ENCODE data around the gene NKD2. TPM values are rescaled to one million over a fixed set of nuclear protein-coding genes. Genes with fewer than 3 reads are reported as not detected.
"Not testable (repeated sequence)": the region's sequence is repeated elsewhere in the genome, so short reads cannot be mapped to it uniquely, and the experiment has no call there.

The NKD2 gene
- total RNA-seq, 1 donor from 2014 or later = 1.7 TPM

- H3K27me3 ChIP-seq (ENCODE audit: control insufficient read depth, insufficient read depth, low read length) = peaks cover 55% of the 10 kb centered on the region
- no peak for TF ChIP-seq CTCF (IDR thresholded peaks at IDR 0.05; ENCODE audit: insufficient read depth, low read length, poor library complexity, severe bottlenecking)
Measured at GRCh38 chr5:965604-966344, 42.8 kb upstream of the NKD2 start.

GRCh38 chr5:966345-966710 is 42.3 kb upstream of the NKD2 start:
- Histone ChIP-seq H3K27me3 (ENCODE audit: control insufficient read depth, insufficient read depth, low read length) (peaks cover 50% of the 10 kb centered on the region), H3K4me3 (ENCODE audit: low read depth, low read length) (no peak overlapping the region), H3K36me3 (ENCODE audit: control insufficient read depth, insufficient read depth, low read length) (no peaks in the 10 kb centered on the region)
- TF ChIP-seq CTCF (IDR thresholded peaks at IDR 0.05; ENCODE audit: insufficient read depth, low read length, poor library complexity, severe bottlenecking) = no peak
- no peak for DNase-seq (ENCODE audit: low read depth)

More at GRCh38 chr5:965604-966344, 42.8 kb upstream of the NKD2 start:
- H3K4me3 ChIP-seq (ENCODE audit: low read depth, low read length) = no peak overlapping the region
- H3K36me3 ChIP-seq (ENCODE audit: control insufficient read depth, insufficient read depth, low read length) = no peaks in the 10 kb centered on the region
- no peak for DNase-seq (ENCODE audit: low read depth)

- DNase-seq (ENCODE audit: low read depth) = no peak
- Histone ChIP-seq H3K36me3 (ENCODE audit: control insufficient read depth, insufficient read depth, low read length) (no peaks in the 10 kb centered on the region), H3K4me3 (ENCODE audit: low read depth, low read length) (no peak overlapping the region), H3K27me3 (ENCODE audit: control insufficient read depth, insufficient read depth, low read length) (peaks cover 46% of the 10 kb centered on the region)
- no peak for TF ChIP-seq CTCF (IDR thresholded peaks at IDR 0.05; ENCODE audit: insufficient read depth, low read length, poor library complexity, severe bottlenecking)
Measured at GRCh38 chr5:966941-967340, 41.7 kb upstream of the NKD2 start.

- H3K36me3 ChIP-seq (ENCODE audit: control insufficient read depth, insufficient read depth, low read length) = no peaks in the 10 kb centered on the region
- no peak overlapping the region for H3K4me3 ChIP-seq (ENCODE audit: low read depth, low read length)
- no peak for TF ChIP-seq CTCF (IDR thresholded peaks at IDR 0.05; ENCODE audit: insufficient read depth, low read length, poor library complexity, severe bottlenecking)
- H3K27me3 ChIP-seq (ENCODE audit: control insufficient read depth, insufficient read depth, low read length) = peaks cover 32% of the 10 kb centered on the region
- no peak for DNase-seq (ENCODE audit: low read depth)
Measured at GRCh38 chr5:968881-969280, 39.7 kb upstream of the NKD2 start.

GRCh38 chr5:969408-969839 is 39.2 kb upstream of the NKD2 start:
- DNase-seq (ENCODE audit: low read depth) = no peak
- no peaks in the 10 kb centered on the region for H3K36me3 ChIP-seq (ENCODE audit: control insufficient read depth, insufficient read depth, low read length)
- peaks cover 29% of the 10 kb centered on the region for H3K27me3 ChIP-seq (ENCODE audit: control insufficient read depth, insufficient read depth, low read length)
- TF ChIP-seq CTCF (IDR thresholded peaks at IDR 0.05; ENCODE audit: insufficient read depth, low read length, poor library complexity, severe bottlenecking) = no peak
- no peak overlapping the region for H3K4me3 ChIP-seq (ENCODE audit: low read depth, low read length)

- H3K36me3 ChIP-seq (ENCODE audit: control insufficient read depth, insufficient read depth, low read length); DNase-seq (ENCODE audit: low read depth); H3K4me3 ChIP-seq (ENCODE audit: low read depth, low read length): not testable (repeated sequence)
- H3K27me3 ChIP-seq (ENCODE audit: control insufficient read depth, insufficient read depth, low read length) = peaks cover 14% of the 10 kb centered on the region
Measured at GRCh38 chr5:972575-972974, 36.0 kb upstream of the NKD2 start.
